GM23338 (cell line): ENCODE results near the gene WDR37.
A peak's percentile ranks its signal among the peaks of the same experiment; 100 is the strongest.

Source experiments
- CREB1 ChIP-seq: fragments of 250-450 bp; sonication (Bioruptor Pico); IDR thresholded peaks from 2 replicates; pipeline ENCODE4 v1.5.0; 2020; ENCODE audit warnings: low read depth, mild to moderate bottlenecking, moderate library complexity
- EZH2 ChIP-seq: fragments of 200-600 bp; sonication (generic); IDR thresholded peaks from one replicate; pipeline ENCODE4 v1.8.0; 2017; ENCODE audit warnings: antibody characterized with exemption, mild to moderate bottlenecking, low read depth; ENCODE audit not compliant: unreplicated experiment
- EZH2phosphoT487 ChIP-seq: fragments of 200-600 bp; sonication (generic); IDR thresholded peaks from one replicate; pipeline ENCODE4 v1.8.1; 2018; ENCODE audit warnings: antibody characterized with exemption; ENCODE audit not compliant: unreplicated experiment
- JUNB ChIP-seq: IDR thresholded peaks from one replicate; pipeline ENCODE4 v1.6.1; 2016; ENCODE audit warnings: antibody characterized with exemption; ENCODE audit not compliant: unreplicated experiment
- POLR2AphosphoS5 ChIP-seq: IDR thresholded peaks from 2 replicates; pipeline ENCODE4 v1.6.1; 2016; ENCODE audit warnings: antibody characterized with exemption, low read depth
- TF ChIP-seq, protein P1 (sequence below), 2 experiments: fragments of 200-600 bp in 1 of 2; sonication (generic) in 1 of 2; conservative IDR thresholded peaks; 2 replicates each; pipeline versions ENCODE4 v1.5.1 to v1.6.1; 2016 to 2017; ENCODE audit warnings: antibody characterized with exemption in 2 of 2, low read depth in 2 of 2, mild to moderate bottlenecking in 2 of 2, moderate library complexity in 1 of 2
- TF ChIP-seq, protein P2 (sequence below): IDR thresholded peaks from one replicate; pipeline ENCODE4 v1.6.1; 2018; ENCODE audit warnings: antibody characterized with exemption; ENCODE audit not compliant: unreplicated experiment

DNA sequence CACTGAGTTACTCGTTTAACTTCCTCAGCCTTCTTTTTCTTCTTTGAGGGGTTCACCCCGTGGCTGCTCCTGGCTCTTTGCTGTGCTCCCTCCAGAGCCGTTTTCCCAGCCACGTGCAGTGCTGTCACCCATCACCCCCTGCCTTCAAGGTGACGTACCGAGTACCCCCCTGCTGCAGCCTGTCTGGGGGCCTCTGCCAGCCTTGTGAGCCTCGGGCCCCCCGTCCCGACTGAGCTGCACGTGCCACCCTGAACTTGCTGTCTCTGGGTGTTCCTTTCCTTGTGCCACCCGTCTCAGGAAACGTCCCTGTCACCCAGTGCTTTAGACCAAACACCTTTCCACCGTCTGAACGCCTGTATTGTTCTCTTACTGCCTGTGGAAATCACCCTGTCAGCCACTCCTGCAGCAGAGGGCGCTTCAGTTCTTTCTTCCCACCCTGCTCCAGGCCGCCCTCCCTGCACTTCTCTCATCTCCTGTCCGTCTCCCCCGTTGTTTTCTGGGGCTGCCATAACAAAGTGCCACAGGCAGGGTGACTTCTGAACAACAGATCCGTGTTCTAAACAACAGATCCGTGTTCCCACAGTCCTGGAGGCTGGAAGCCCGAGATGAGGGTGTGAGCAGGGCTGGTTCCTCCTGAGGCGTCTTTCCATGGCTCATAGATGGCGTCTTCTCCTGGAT is 44.6 kb downstream of the WDR37 start:
- TF ChIP-seq, protein P1, sequence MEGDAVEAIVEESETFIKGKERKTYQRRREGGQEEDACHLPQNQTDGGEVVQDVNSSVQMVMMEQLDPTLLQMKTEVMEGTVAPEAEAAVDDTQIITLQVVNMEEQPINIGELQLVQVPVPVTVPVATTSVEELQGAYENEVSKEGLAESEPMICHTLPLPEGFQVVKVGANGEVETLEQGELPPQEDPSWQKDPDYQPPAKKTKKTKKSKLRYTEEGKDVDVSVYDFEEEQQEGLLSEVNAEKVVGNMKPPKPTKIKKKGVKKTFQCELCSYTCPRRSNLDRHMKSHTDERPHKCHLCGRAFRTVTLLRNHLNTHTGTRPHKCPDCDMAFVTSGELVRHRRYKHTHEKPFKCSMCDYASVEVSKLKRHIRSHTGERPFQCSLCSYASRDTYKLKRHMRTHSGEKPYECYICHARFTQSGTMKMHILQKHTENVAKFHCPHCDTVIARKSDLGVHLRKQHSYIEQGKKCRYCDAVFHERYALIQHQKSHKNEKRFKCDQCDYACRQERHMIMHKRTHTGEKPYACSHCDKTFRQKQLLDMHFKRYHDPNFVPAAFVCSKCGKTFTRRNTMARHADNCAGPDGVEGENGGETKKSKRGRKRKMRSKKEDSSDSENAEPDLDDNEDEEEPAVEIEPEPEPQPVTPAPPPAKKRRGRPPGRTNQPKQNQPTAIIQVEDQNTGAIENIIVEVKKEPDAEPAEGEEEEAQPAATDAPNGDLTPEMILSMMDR (conservative IDR thresholded peaks at IDR 0.05; ENCODE audit: low read depth in 2 of 2), result peak; percentile 50 to 73
- TF ChIP-seq CREB1 (CRISPR knock-in tag), result no peak
- no peak for TF ChIP-seq EZH2
- no peak for TF ChIP-seq POLR2AphosphoS5
- TF ChIP-seq, protein P2, sequence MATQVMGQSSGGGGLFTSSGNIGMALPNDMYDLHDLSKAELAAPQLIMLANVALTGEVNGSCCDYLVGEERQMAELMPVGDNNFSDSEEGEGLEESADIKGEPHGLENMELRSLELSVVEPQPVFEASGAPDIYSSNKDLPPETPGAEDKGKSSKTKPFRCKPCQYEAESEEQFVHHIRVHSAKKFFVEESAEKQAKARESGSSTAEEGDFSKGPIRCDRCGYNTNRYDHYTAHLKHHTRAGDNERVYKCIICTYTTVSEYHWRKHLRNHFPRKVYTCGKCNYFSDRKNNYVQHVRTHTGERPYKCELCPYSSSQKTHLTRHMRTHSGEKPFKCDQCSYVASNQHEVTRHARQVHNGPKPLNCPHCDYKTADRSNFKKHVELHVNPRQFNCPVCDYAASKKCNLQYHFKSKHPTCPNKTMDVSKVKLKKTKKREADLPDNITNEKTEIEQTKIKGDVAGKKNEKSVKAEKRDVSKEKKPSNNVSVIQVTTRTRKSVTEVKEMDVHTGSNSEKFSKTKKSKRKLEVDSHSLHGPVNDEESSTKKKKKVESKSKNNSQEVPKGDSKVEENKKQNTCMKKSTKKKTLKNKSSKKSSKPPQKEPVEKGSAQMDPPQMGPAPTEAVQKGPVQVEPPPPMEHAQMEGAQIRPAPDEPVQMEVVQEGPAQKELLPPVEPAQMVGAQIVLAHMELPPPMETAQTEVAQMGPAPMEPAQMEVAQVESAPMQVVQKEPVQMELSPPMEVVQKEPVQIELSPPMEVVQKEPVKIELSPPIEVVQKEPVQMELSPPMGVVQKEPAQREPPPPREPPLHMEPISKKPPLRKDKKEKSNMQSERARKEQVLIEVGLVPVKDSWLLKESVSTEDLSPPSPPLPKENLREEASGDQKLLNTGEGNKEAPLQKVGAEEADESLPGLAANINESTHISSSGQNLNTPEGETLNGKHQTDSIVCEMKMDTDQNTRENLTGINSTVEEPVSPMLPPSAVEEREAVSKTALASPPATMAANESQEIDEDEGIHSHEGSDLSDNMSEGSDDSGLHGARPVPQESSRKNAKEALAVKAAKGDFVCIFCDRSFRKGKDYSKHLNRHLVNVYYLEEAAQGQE, result no peak
- no peak for TF ChIP-seq JUNB
- TF ChIP-seq EZH2phosphoT487, result no peak
